Fibroblast of lung (primary cell): ENCODE results near the gene MAB21L2. TPM values are rescaled to one million over a fixed set of nuclear protein-coding genes. Genes with fewer than 3 reads are reported as not detected.
"Not testable (repeated sequence)": the region's sequence is repeated elsewhere in the genome, so short reads cannot be mapped to it uniquely, and the experiment has no call there.

Experiments
- DNase-seq, 2 donors: peaks; one replicate each; pipeline versions ENCODE4 v3.0.0 to v3.0.0-alpha.2; 2010; ENCODE audit warnings: low read depth in 2 of 2
- H2AFZ ChIP-seq: 2 replicates; pipeline ENCODE4 v1.5.1; 2012; ENCODE audit warnings: low read length, control low read depth, inconsistent platforms
- H3K27ac ChIP-seq: 2 replicates; pipeline ENCODE4 v1.5.1; 2011; ENCODE audit warnings: low read length, control low read depth; ENCODE audit not compliant: insufficient read depth
- H3K27me3 ChIP-seq: 2 replicates; pipeline ENCODE4 v1.5.1; 2011; ENCODE audit warnings: mild to moderate bottlenecking, low read length; ENCODE audit not compliant: control insufficient read depth, insufficient read depth
- H3K36me3 ChIP-seq: 2 replicates; pipeline ENCODE4 v1.5.1; 2011; ENCODE audit warnings: low read length; ENCODE audit not compliant: control insufficient read depth, insufficient read depth
- H3K4me1 ChIP-seq: 2 replicates; pipeline ENCODE4 v1.5.1; 2011; ENCODE audit warnings: low read length; ENCODE audit not compliant: control insufficient read depth, insufficient read depth; ENCODE audit errors: extremely low read depth
- H3K4me2 ChIP-seq: 2 replicates; pipeline ENCODE4 v1.5.1; 2011; ENCODE audit warnings: low read length, control low read depth; ENCODE audit not compliant: insufficient read depth; ENCODE audit errors: extremely low read depth
- H3K4me3 ChIP-seq, 4 experiments: fragments of 200-600 bp in 1 of 4; sonication (generic) in 1 of 4; replicated peaks in 1 of 4; 2 replicates each; pipeline ENCODE4 v1.5.1; 2011 to 2016; ENCODE audit warnings: low read length in 4 of 4, low read depth in 3 of 4, mild to moderate bottlenecking in 3 of 4, control low read depth in 2 of 4, inconsistent platforms in 1 of 4, mixed read lengths in 1 of 4; ENCODE audit not compliant: insufficient read depth in 1 of 4; ENCODE audit errors: control extremely low read depth in 1 of 4
- H3K79me2 ChIP-seq: 2 replicates; pipeline ENCODE4 v1.5.1; 2012; ENCODE audit warnings: mild to moderate bottlenecking, low read length, inconsistent platforms; ENCODE audit not compliant: control insufficient read depth, insufficient read depth
- H3K9ac ChIP-seq: 2 replicates; pipeline ENCODE4 v1.5.1; 2011; ENCODE audit warnings: mild to moderate bottlenecking, low read length, control low read depth; ENCODE audit not compliant: insufficient read depth
- H3K9me3 ChIP-seq: 2 replicates; pipeline ENCODE4 v1.5.1; 2012; ENCODE audit warnings: low read depth, low read length; ENCODE audit not compliant: control insufficient read depth, insufficient read depth
- H4K20me1 ChIP-seq: 2 replicates; pipeline ENCODE4 v1.5.1; 2011; ENCODE audit warnings: low read length; ENCODE audit not compliant: control insufficient read depth, insufficient read depth; ENCODE audit errors: extremely low read depth
- CTCF ChIP-seq, 2 donors: IDR thresholded peaks in 1 of 2; conservative IDR thresholded peaks in 1 of 2; 1 replicate in 1 of 2; 2 replicates in 1 of 2; pipeline ENCODE4 v1.5.1; 2011 to 2012; ENCODE audit warnings: low read length in 2 of 2, control low read depth in 1 of 2, inconsistent platforms in 1 of 2, low read depth in 1 of 2, mild to moderate bottlenecking in 1 of 2
- EZH2 ChIP-seq: IDR thresholded peaks from 2 replicates; pipeline ENCODE4 v1.5.1; 2012; ENCODE audit warnings: low read length, control low read depth, mild to moderate bottlenecking; ENCODE audit errors: missing control alignments
- polyA minus RNA-seq: library from RNA; depleted of rRNA, polyadenylated mRNA; stranded (reverse); fragments of >200 nt; gene quantifications from 2 replicates; pipeline ENCODE4 v1.2.3, GENCODE V29; 2011; ENCODE audit warnings: low replicate concordance
- polyA plus RNA-seq, 2 donors: library from polyadenylated mRNA; depleted of rRNA in 1 of 2; stranded (reverse) in 1 of 2; unstranded in 1 of 2; fragments of >200 nt; gene quantifications; 2 replicates each; pipeline ENCODE4 v1.2.1, GENCODE V29; 2011 to 2012; ENCODE audit warnings: missing spikeins in 1 of 2
- total RNA-seq: library from RNA; depleted of rRNA; stranded (reverse); fragments of >200 nt; gene quantifications from 2 replicates; pipeline ENCODE4 v1.2.1, GENCODE V29; 2014

MAB21L2 gene
- under 0.01 TPM in 1 of 2 replicates, not detected in the other for total RNA-seq
- 0.02 and 0.06 TPM in 2 replicates for polyA plus RNA-seq
- not detected in 2 replicates for polyA plus RNA-seq (2012)
- not detected in 2 replicates for polyA minus RNA-seq

GRCh38 chr4:150582146-150582872 is at the start of gene MAB21L2:
Gene MAB21L2, plus strand, starts transcription at chr4:150582151. Its CDS starts 879 bp downstream, at chr4:150583030.
- Histone ChIP-seq H2AFZ (no peak within 1 kb of the TSS), H3K4me3 (peak within 1 kb of the TSS in 2 of 4 experiments; percentile 21 to 82), H3K4me2 (no peak within 1 kb of the TSS), H4K20me1 (no peaks in the 10 kb centered on the region), H3K36me3 (no peaks in the 10 kb centered on the region), H3K27me3 (no peaks in the 10 kb centered on the region), H3K9ac (no peak within 1 kb of the TSS), H3K79me2 (no peaks in the 10 kb centered on the region), H3K4me1 (no peaks in the 10 kb centered on the region), H3K9me3 (no peaks in the 10 kb centered on the region), H3K27ac (no peak within 1 kb of the TSS)
- DNase-seq: peak; percentile 53 to 58
- TF ChIP-seq EZH2 (no peak), CTCF (conservative IDR thresholded peaks at IDR 0.05 in 1 of 2, IDR thresholded peaks at IDR 0.05 in 1 of 2; ENCODE audit: low read depth in 1 of 2, low read length in 2 of 2) (peak in 1 of 2 donors; percentile 3)

- H3K4me2 ChIP-seq: no peak overlapping the region
- DNase-seq: no peak
These were observed 48.3 kb upstream of the MAB21L2 start for GRCh38 chr4:150533673-150534072.

GRCh38 chr4:150534818-150535217 is 47.1 kb upstream of the MAB21L2 start:
- TF ChIP-seq CTCF (conservative IDR thresholded peaks at IDR 0.05 in 1 of 2, IDR thresholded peaks at IDR 0.05 in 1 of 2; ENCODE audit: low read depth in 1 of 2, low read length in 2 of 2) (no peak), EZH2 (no peak)
- no peak for DNase-seq
- Histone ChIP-seq H3K9ac (no peak overlapping the region), H3K36me3 (no peaks in the 10 kb centered on the region), H3K27ac (no peak overlapping the region), H3K4me1 (no peaks in the 10 kb centered on the region), H3K4me2 (no peak overlapping the region), H3K79me2 (no peaks in the 10 kb centered on the region), H3K27me3 (no peaks in the 10 kb centered on the region), H3K4me3 (no peak overlapping the region), H4K20me1 (no peaks in the 10 kb centered on the region), H2AFZ (no peak overlapping the region), H3K9me3 (no peaks in the 10 kb centered on the region)

More at GRCh38 chr4:150533673-150534072, 48.3 kb upstream of the MAB21L2 start:
- Histone ChIP-seq H3K36me3 (no peaks in the 10 kb centered on the region), H3K9me3 (no peaks in the 10 kb centered on the region), H3K27me3 (no peaks in the 10 kb centered on the region), H3K79me2 (no peaks in the 10 kb centered on the region), H3K4me3 (no peak overlapping the region), H3K27ac (no peak overlapping the region), H4K20me1 (no peaks in the 10 kb centered on the region), H3K4me1 (no peaks in the 10 kb centered on the region), H2AFZ (no peak overlapping the region), H3K9ac (no peak overlapping the region)
- no peak for TF ChIP-seq EZH2
- no peak for TF ChIP-seq CTCF (conservative IDR thresholded peaks at IDR 0.05 in 1 of 2, IDR thresholded peaks at IDR 0.05 in 1 of 2; ENCODE audit: low read depth in 1 of 2, low read length in 2 of 2)

- not testable (repeated sequence) for DNase-seq, H4K20me1 ChIP-seq, H3K9me3 ChIP-seq, H3K27ac ChIP-seq, H3K79me2 ChIP-seq, H3K4me2 ChIP-seq, H3K4me3 ChIP-seq, H3K9ac ChIP-seq, H2AFZ ChIP-seq, H3K36me3 ChIP-seq, H3K27me3 ChIP-seq, H3K4me1 ChIP-seq
These were observed 44.0 kb upstream of the MAB21L2 start for GRCh38 chr4:150537911-150538310.
